Mesenchymal stem cell (in vitro differentiated cells and primary cell): Measurements from ENCODE around the gene EZH2.

ENCODE experiments used
- DNase-seq: peaks from one replicate; pipeline ENCODE4 v3.0.0-alpha.2; 2013
- H2AFZ ChIP-seq: one replicate; pipeline ENCODE4 v1.6.1; 2013; ENCODE audit warnings: low read depth, mild to moderate bottlenecking, control low read depth, inconsistent platforms, low read length, moderate library complexity
- H2AK5ac ChIP-seq: 2 replicates; pipeline ENCODE4 v1.6.1; 2013; ENCODE audit warnings: low read length, moderate library complexity, mild to moderate bottlenecking, inconsistent platforms; ENCODE audit not compliant: severe bottlenecking
- H2BK120ac ChIP-seq: one replicate; pipeline ENCODE4 v1.6.1; 2013; ENCODE audit warnings: low read depth, mild to moderate bottlenecking, inconsistent platforms, low read length, moderate library complexity
- H2BK12ac ChIP-seq, 2 experiments: one replicate each; pipeline ENCODE4 v1.6.1; 2013; ENCODE audit warnings: inconsistent platforms in 2 of 2, low read length in 2 of 2, mild to moderate bottlenecking in 2 of 2, moderate library complexity in 2 of 2, control low read depth in 1 of 2
- H2BK15ac ChIP-seq: one replicate; pipeline ENCODE4 v1.6.1; 2013; ENCODE audit warnings: mild to moderate bottlenecking, low read depth, inconsistent platforms; ENCODE audit not compliant: poor library complexity, severe bottlenecking
- H2BK5ac ChIP-seq: 2 replicates; pipeline ENCODE4 v1.6.1; 2013; ENCODE audit warnings: low read depth, mild to moderate bottlenecking, low read length, control low read depth, inconsistent platforms; ENCODE audit not compliant: poor library complexity, severe bottlenecking
- H3K14ac ChIP-seq, 2 experiments: one replicate each; pipeline ENCODE4 v1.6.1; 2013; ENCODE audit warnings: inconsistent platforms in 2 of 2, low read length in 2 of 2, control low read depth in 1 of 2, mild to moderate bottlenecking in 1 of 2, moderate library complexity in 1 of 2
- H3K18ac ChIP-seq, 2 experiments: one replicate each; pipeline ENCODE4 v1.6.1; 2013; ENCODE audit warnings: inconsistent platforms in 2 of 2, low read length in 2 of 2, control low read depth in 1 of 2, low read depth in 1 of 2, mild to moderate bottlenecking in 1 of 2
- H3K23ac ChIP-seq, 2 experiments: one replicate each; pipeline ENCODE4 v1.6.1; 2013; ENCODE audit warnings: inconsistent platforms in 2 of 2, low read length in 2 of 2, mild to moderate bottlenecking in 2 of 2, moderate library complexity in 2 of 2, control low read depth in 1 of 2
- H3K27ac ChIP-seq: 2 replicates; pipeline ENCODE4 v1.5.1; 2013; ENCODE audit warnings: mild to moderate bottlenecking, moderate library complexity, low read length, control low read depth, inconsistent platforms; ENCODE audit not compliant: poor library complexity, severe bottlenecking
- H3K27me3 ChIP-seq, 2 experiments: 2 replicates each; pipeline versions ENCODE4 v1.6.1 to v1.7.0; 2013; ENCODE audit warnings: low read length in 2 of 2, mild to moderate bottlenecking in 2 of 2, moderate library complexity in 2 of 2, control low read depth in 1 of 2, inconsistent platforms in 1 of 2; ENCODE audit not compliant: control insufficient read depth in 1 of 2, insufficient read depth in 1 of 2
- H3K36me3 ChIP-seq, 2 experiments: 2 replicates each; pipeline versions ENCODE4 v1.6.1 to v1.7.0; 2013; ENCODE audit warnings: low read length in 2 of 2, control low read depth in 1 of 2, inconsistent platforms in 1 of 2, low read depth in 1 of 2, mild to moderate bottlenecking in 1 of 2; ENCODE audit not compliant: insufficient read depth in 2 of 2, control insufficient read depth in 1 of 2
- H3K4ac ChIP-seq, 2 experiments: one replicate each; pipeline ENCODE4 v1.6.1; 2013; ENCODE audit warnings: inconsistent platforms in 2 of 2, low read length in 2 of 2, mild to moderate bottlenecking in 2 of 2, moderate library complexity in 2 of 2, control low read depth in 1 of 2, low read depth in 1 of 2
- H3K4me1 ChIP-seq: 2 replicates; pipeline ENCODE4 v1.6.1; 2013; ENCODE audit warnings: low read depth, low read length, control low read depth; ENCODE audit not compliant: control insufficient read depth, insufficient read depth
- H3K4me2 ChIP-seq: 2 replicates; pipeline ENCODE4 v1.6.1; 2013; ENCODE audit warnings: low read length, mild to moderate bottlenecking, inconsistent platforms; ENCODE audit not compliant: poor library complexity, severe bottlenecking
- H3K4me3 ChIP-seq, 2 experiments: 2 replicates each; pipeline versions ENCODE4 v1.5.1 to v1.7.0; 2013; ENCODE audit warnings: low read length in 2 of 2, mild to moderate bottlenecking in 2 of 2, control low read depth in 1 of 2, low read depth in 1 of 2; ENCODE audit not compliant: insufficient read depth in 1 of 2
- H3K79me1 ChIP-seq: replicated peaks from 2 replicates; pipeline ENCODE4 v1.6.1; 2013; ENCODE audit warnings: mild to moderate bottlenecking, control low read depth, low read length, inconsistent platforms; ENCODE audit not compliant: poor library complexity, severe bottlenecking
- H3K9ac ChIP-seq: 2 replicates; pipeline ENCODE4 v1.7.0; 2013; ENCODE audit warnings: mild to moderate bottlenecking, low read length, moderate library complexity
- H3K9me3 ChIP-seq: 2 replicates; pipeline ENCODE4 v1.7.0; 2013; ENCODE audit warnings: mild to moderate bottlenecking, low read length; ENCODE audit not compliant: control insufficient read depth
- H4K8ac ChIP-seq: one replicate; pipeline ENCODE4 v1.6.1; 2013; ENCODE audit warnings: inconsistent platforms, mild to moderate bottlenecking, low read length, moderate library complexity
- H4K91ac ChIP-seq: one replicate; pipeline ENCODE4 v1.6.1; 2013; ENCODE audit warnings: mild to moderate bottlenecking, low read length, inconsistent platforms
- WGBS: methylation state at CpG from one replicate; pipeline ENCODE4 v1.1.7; 2013; ENCODE audit warnings: mixed read lengths; 5-methylcytosine and 5-hydroxymethylcytosine counted together

EZH2 gene

DNA sequence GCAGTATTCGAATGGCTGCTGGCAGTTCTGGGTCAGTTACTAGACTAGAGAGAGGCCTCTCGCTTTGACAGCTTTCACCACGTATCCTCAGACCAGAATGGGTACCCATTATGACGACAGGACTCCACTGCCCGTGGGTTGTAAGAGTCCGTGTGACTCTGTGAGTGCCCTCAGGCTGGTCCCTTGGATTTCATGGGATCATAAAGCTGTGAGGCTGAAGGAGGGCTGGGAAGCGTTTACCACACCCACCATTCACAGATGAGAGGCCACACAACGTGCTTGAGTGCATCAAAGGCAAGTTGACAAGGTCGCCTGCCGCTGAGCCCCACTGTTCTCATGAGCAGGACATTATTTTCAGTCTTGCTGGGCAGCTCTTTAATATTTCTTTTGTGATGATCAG is 87.2 kb downstream of the EZH2 start:
- Histone ChIP-seq H2AFZ (no peak overlapping the region), H3K4me1 (no peaks in the 10 kb centered on the region), H3K27me3 (no peaks in the 10 kb centered on the region), H3K4me2 (no peak overlapping the region), H3K9me3 (no peaks in the 10 kb centered on the region), H3K4ac (no peak overlapping the region), H2BK5ac (no peak overlapping the region), H2BK120ac (no peak overlapping the region), H4K8ac (no peak overlapping the region), H3K18ac (no peak overlapping the region), H3K79me1 (peaks cover 16% of the 10 kb centered on the region), H3K27ac (no peak overlapping the region), H3K4me3 (no peak overlapping the region), H2BK12ac (no peak overlapping the region), H3K36me3 (peaks cover 42 to 92% of the 10 kb centered on the region in 2 experiments), H3K23ac (no peak overlapping the region), H2AK5ac (no peak overlapping the region), H3K9ac (no peak overlapping the region), H2BK15ac (no peak overlapping the region), H4K91ac (no peak overlapping the region), H3K14ac (no peak overlapping the region)
- 92% methylated on average over 10 of the region's 10 CpGs for WGBS
- no peak for DNase-seq

DNA sequence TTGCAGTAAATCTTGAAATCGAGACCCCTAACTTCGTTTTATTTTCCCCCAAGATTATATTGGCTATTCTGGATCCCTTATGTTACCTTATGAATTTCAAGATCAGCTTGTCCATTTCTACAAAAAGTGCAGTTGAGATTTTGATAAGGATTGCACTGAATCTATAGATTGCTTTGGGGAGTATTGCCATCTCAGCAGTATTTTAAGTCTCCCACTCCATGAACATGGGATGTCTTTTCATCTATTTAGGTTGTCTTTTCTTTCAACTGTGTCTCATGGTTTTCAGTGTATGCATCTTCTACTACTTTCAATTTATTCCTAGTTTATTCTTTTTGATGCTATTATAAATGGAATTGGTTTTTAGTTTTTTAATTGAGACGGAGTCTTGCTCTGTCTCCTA is 89.6 kb downstream of the EZH2 start:
- 100% methylated on average over 3 of the region's 3 CpGs for WGBS
- DNase-seq, result no peak
- no peak overlapping the region for H3K9ac ChIP-seq

DNA sequence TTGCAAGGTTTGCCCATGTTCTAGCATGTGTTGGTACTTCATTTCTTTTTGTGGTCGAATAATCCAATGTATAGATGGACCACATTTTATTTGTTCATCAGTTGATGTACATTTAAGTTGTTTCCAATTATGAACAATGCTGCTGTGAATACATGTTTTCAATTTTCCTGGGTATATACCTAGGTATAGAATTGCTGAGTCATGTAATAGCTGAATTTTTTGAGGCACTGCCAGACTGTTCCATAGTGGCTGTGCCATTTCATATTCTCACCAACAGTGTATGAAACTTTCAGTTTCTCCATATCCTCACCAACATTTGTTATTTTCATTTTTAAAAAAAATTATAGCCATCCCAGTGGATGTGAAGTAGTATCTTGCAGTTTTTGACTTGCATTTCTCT is 90.5 kb downstream of the EZH2 start:
- H3K27ac ChIP-seq, result no peak overlapping the region
- H3K36me3 ChIP-seq, result peaks cover 40 to 92% of the 10 kb centered on the region in 2 experiments
- no peak overlapping the region for H3K4ac ChIP-seq
- H2BK5ac ChIP-seq, result no peak overlapping the region
- H2BK120ac ChIP-seq, result no peak overlapping the region
- H3K9me3 ChIP-seq, result no peaks in the 10 kb centered on the region
- H4K8ac ChIP-seq, result no peak overlapping the region
- no peak overlapping the region for H3K14ac ChIP-seq
- no peak overlapping the region for H2BK12ac ChIP-seq
- H2AK5ac ChIP-seq, result no peak overlapping the region
- no peak overlapping the region for H2BK15ac ChIP-seq
- peaks cover 24% of the 10 kb centered on the region for H3K79me1 ChIP-seq
- no CpG with 5 or more reads among the region's 1 CpG for WGBS
- no peak for DNase-seq
- H3K23ac ChIP-seq, result no peak overlapping the region
- H4K91ac ChIP-seq, result no peak overlapping the region
- H2AFZ ChIP-seq, result no peak overlapping the region
- H3K27me3 ChIP-seq, result no peaks in the 10 kb centered on the region
- H3K9ac ChIP-seq, result no peak overlapping the region
- H3K4me3 ChIP-seq, result no peak overlapping the region
- no peak overlapping the region for H3K18ac ChIP-seq
- no peak overlapping the region for H3K4me2 ChIP-seq
- H3K4me1 ChIP-seq, result no peaks in the 10 kb centered on the region

More for the DNA sequence above, 89.6 kb downstream of the EZH2 start:
- no peak overlapping the region for H2BK15ac ChIP-seq
- no peak overlapping the region for H2AFZ ChIP-seq
- no peaks in the 10 kb centered on the region for H3K9me3 ChIP-seq
- no peak overlapping the region for H3K23ac ChIP-seq
- H3K27ac ChIP-seq, result no peak overlapping the region
- H3K14ac ChIP-seq, result no peak overlapping the region
- no peak overlapping the region for H2BK5ac ChIP-seq
- H2AK5ac ChIP-seq, result no peak overlapping the region
- H2BK120ac ChIP-seq, result no peak overlapping the region
- H3K4me3 ChIP-seq, result no peak overlapping the region
- peaks cover 35 to 92% of the 10 kb centered on the region in 2 experiments for H3K36me3 ChIP-seq
- H4K8ac ChIP-seq, result no peak overlapping the region
- no peaks in the 10 kb centered on the region for H3K27me3 ChIP-seq
- H4K91ac ChIP-seq, result no peak overlapping the region
- H3K4me2 ChIP-seq, result no peak overlapping the region
- no peaks in the 10 kb centered on the region for H3K4me1 ChIP-seq
- peaks cover 21% of the 10 kb centered on the region for H3K79me1 ChIP-seq
- H3K4ac ChIP-seq, result no peak overlapping the region
- H3K18ac ChIP-seq, result no peak overlapping the region
- no peak overlapping the region for H2BK12ac ChIP-seq

DNA sequence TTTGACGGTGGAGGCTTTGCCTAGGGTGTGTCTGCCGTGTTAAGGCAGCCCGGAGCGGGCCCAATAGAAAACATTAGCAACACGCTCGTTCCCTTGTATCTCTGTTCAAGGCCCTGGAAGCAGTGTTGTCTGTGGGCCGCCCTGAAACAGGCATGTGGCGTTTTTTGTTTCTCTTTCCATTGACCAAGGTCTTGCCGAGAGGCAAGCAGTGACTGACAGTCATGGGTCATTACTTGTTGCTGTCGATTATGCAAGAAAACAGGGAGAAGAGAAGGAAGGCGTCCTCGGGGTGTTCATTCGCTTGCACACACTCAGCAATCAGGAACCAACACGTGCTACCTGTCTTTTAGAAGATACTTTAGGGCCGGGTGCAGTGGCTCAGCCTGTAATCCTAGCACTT is 92.5 kb downstream of the EZH2 start:
- H3K4me3 ChIP-seq, result no peak overlapping the region
- H3K4me2 ChIP-seq, result no peak overlapping the region
- no peak overlapping the region for H3K23ac ChIP-seq
- peaks cover 23% of the 10 kb centered on the region for H3K79me1 ChIP-seq
- peaks cover 48 to 93% of the 10 kb centered on the region in 2 experiments for H3K36me3 ChIP-seq
- no peak overlapping the region for H4K91ac ChIP-seq
- no peaks in the 10 kb centered on the region for H3K9me3 ChIP-seq
- no peak overlapping the region for H2BK120ac ChIP-seq
- no peak overlapping the region for H2AFZ ChIP-seq
- no peak overlapping the region for H3K9ac ChIP-seq
- no peak overlapping the region for H2AK5ac ChIP-seq
- H4K8ac ChIP-seq, result no peak overlapping the region
- H3K27me3 ChIP-seq, result no peaks in the 10 kb centered on the region
- no peak overlapping the region for H2BK15ac ChIP-seq
- H3K4ac ChIP-seq, result no peak overlapping the region
- H3K14ac ChIP-seq, result no peak overlapping the region
- DNase-seq, result no peak
- WGBS, result 98% methylated on average over 15 of the region's 15 CpGs
- H2BK5ac ChIP-seq, result no peak overlapping the region
- H3K18ac ChIP-seq, result no peak overlapping the region
- no peak overlapping the region for H2BK12ac ChIP-seq
- no peak overlapping the region for H3K27ac ChIP-seq
- H3K4me1 ChIP-seq, result no peaks in the 10 kb centered on the region
